ENCODE data around the gene TMX2.

DNA sequence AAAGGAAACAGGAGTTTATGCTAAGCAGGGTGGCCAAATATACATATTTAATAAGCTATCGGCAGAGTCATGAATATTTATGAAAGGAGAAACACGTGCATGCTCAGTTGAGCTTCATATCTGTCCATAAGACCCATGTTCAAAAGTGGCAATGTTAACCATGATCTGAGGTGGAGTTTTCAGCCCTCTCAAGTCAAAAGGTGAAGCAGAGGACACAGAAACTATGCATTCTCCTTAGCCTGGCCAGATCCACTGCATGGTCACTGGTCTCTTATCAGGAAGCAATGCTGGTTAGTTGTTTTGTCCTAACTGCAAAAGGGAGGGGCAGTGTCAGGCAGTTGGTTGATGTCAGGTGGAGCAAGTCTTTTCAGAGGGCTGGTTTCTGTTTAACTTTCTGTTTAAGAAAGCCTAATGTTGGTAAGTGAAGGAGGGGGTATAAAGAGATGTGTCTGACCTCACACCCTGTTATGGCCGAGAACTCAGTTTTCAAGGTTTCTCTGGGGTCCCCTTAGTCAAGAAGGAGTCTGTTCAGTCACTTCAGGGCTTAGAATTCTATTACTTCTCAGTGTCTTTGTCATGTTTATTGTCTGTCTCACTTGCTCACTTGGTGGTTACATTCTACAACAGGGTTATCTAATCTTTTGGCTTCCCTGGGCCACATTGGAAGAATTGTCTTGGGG lies 23.4 kb downstream of the TMX2 start:
- TF ChIP-seq POLR2A (IDR thresholded peaks at IDR 0.05) (no peak), EP300 (IDR thresholded peaks at IDR 0.05) (no peak), POLR2AphosphoS5 (IDR thresholded peaks at IDR 0.05) (no peak)
- TF ChIP-seq, protein P1, sequence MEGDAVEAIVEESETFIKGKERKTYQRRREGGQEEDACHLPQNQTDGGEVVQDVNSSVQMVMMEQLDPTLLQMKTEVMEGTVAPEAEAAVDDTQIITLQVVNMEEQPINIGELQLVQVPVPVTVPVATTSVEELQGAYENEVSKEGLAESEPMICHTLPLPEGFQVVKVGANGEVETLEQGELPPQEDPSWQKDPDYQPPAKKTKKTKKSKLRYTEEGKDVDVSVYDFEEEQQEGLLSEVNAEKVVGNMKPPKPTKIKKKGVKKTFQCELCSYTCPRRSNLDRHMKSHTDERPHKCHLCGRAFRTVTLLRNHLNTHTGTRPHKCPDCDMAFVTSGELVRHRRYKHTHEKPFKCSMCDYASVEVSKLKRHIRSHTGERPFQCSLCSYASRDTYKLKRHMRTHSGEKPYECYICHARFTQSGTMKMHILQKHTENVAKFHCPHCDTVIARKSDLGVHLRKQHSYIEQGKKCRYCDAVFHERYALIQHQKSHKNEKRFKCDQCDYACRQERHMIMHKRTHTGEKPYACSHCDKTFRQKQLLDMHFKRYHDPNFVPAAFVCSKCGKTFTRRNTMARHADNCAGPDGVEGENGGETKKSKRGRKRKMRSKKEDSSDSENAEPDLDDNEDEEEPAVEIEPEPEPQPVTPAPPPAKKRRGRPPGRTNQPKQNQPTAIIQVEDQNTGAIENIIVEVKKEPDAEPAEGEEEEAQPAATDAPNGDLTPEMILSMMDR (IDR thresholded peaks at IDR 0.05): no peak

All from gastroesophageal sphincter (tissue), 3 donors.